BLaER1 (cell line): ENCODE data around the gene SLFN12.

Source experiments
- H3K27ac ChIP-seq: shearing (Covaris generic); formaldehyde crosslinking; 2 replicates; pipeline ENCODE4 v1.8.1; 2022
- H3K27me3 ChIP-seq: shearing (Covaris generic); formaldehyde crosslinking; 2 replicates; pipeline ENCODE4 v1.8.1; 2022
- H3K36me3 ChIP-seq: shearing (Covaris generic); formaldehyde crosslinking; 2 replicates; pipeline ENCODE4 v1.8.1; 2022
- H3K4me1 ChIP-seq: shearing (Covaris generic); formaldehyde crosslinking; 2 replicates; pipeline ENCODE4 v1.8.1; 2022
- H3K4me2 ChIP-seq: shearing (Covaris generic); formaldehyde crosslinking; 2 replicates; pipeline ENCODE4 v1.8.1; 2022
- H3K4me3 ChIP-seq: shearing (Covaris generic); formaldehyde crosslinking; 2 replicates; pipeline ENCODE4 v1.8.1; 2022
- H3K9ac ChIP-seq: shearing (Covaris generic); formaldehyde crosslinking; 2 replicates; pipeline ENCODE4 v1.8.1; 2022
- H3K9me3 ChIP-seq: shearing (Covaris generic); formaldehyde crosslinking; 2 replicates; pipeline ENCODE4 v1.8.1; 2022
- H4K20me1 ChIP-seq: shearing (Covaris generic); formaldehyde crosslinking; 2 replicates; pipeline ENCODE4 v1.8.1; 2022
- Cebpa-rat ChIP-seq: shearing (Covaris generic); IDR thresholded peaks from 2 replicates; pipeline ENCODE4 v1.8.1; 2022

Gene SLFN12

DNA sequence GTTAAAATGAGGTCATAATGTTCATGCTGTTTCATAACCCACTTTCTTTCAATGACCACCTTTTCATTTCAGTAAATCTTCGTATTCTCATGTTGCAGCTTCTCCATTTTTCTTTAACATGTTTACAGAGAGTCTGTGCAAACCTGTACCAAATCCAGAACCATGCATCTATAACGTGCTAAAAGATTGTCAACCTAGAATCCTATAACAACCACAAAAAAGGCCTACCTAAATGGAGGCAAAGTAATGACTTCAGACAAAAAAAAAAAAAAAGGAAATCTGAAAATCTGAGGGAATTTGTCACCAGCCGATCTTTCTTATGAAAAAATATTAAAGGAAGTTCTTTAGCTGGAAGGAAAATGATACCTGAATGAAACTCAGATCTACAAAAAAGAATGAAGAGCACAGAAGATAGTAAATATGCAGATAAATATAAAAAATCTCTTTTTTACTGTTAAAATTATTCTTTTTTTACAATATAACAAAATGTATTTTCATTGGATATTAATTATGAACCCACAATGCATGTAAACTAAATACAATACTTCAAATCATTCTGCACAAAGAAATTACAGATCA lies 57.4 kb downstream of the SLFN12 start:
- Histone ChIP-seq H3K9ac (peak overlapping the region; percentile 91), H3K27me3 (no peaks in the 10 kb centered on the region), H3K9me3 (peaks cover 20% of the 10 kb centered on the region), H3K4me2 (peak overlapping the region; percentile 81), H3K27ac (peak overlapping the region; percentile 93), H4K20me1 (0 out of 2 replicates have a peak, but pooled peaks cover 2% of the 10 kb centered on the region), H3K4me1 (peaks cover 31% of the 10 kb centered on the region), H3K36me3 (peaks cover 10% of the 10 kb centered on the region; the same call in 1 of the 2 replicates), H3K4me3 (peak overlapping the region; percentile 83)
- TF ChIP-seq Cebpa-rat, result no peak

DNA sequence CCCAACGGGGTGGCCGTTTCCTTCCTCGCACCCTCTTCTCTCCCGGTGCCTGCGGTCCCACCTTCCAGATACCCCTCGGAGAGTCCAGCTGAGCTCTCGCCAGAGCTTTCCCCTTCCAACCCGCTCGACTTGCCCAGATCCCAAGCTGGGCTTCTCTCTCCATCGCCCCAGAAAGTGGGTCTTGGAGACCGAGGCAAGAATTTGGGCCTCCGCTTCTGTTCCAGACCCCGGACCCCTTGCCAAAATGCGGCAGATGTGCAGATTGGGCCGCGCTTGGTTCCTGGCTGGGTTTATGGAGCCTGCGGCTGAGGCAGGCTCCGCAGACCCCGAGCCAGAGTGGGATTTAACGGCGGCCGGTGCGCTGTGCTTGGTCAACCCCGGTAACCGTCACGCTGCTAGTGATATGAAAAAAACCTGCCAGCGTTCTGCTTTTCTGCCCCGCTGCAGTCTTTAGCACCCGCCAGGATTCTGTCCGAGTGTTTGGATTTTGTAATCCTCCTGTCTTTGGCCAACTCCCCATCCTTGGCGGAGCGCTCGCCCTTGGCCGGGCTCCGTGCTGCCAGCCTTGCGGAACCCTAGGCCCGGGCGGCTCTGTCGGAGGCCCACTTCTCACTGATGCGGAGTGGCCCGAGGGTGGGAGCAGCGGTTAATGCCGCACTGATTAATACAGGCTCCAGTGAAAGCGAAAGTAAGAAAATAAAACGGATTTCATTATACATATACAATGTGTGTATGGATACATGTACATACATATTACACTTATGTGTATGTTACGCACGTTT lies 58.1 kb downstream of the SLFN12 start:
- Histone ChIP-seq H3K27ac (peak overlapping the region; percentile 93), H3K9ac (peak overlapping the region; percentile 91), H3K4me2 (peak overlapping the region; percentile 81), H3K9me3 (peaks cover 22% of the 10 kb centered on the region), H3K27me3 (no peaks in the 10 kb centered on the region), H3K4me1 (peaks cover 37% of the 10 kb centered on the region), H3K4me3 (peak overlapping the region; percentile 83), H4K20me1 (peaks cover 9% of the 10 kb centered on the region), H3K36me3 (peaks cover 17% of the 10 kb centered on the region)
- no peak for TF ChIP-seq Cebpa-rat

DNA sequence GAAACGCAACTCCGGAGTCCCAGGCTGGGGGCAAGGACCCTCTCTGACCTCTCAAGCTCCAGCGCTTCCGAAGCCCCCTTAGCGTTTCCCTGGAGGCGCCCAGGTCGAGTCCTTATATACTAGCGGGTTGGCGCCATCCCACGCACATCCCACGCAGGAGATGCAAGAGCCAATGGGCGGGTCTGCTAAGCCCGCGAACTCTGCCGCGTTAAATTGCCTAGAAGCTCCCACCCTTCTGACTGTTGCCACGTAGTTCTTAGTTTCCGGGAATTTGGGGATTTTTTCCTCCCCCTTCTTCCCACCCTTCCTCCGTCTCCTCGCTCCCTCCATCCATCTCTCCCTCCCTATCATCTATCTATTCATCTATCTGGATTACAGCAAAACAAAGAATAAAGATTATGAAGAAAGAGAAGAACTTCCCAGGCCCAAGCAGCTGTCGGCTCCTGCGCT lies 58.7 kb downstream of the SLFN12 start, which contains the start of gene SLFN11:
Gene SLFN11, minus strand, starts transcription at position 88 of the 450 bp plus-strand sequence. CDS start 9,814 bp downstream, outside the sequence.
- Histone ChIP-seq H3K27ac (peak within 1 kb of the TSS; percentile 93), H3K4me1 (peaks cover 43% of the 10 kb centered on the region), H3K4me3 (peak within 1 kb of the TSS; percentile 83), H4K20me1 (peaks cover 15% of the 10 kb centered on the region), H3K9ac (peak within 1 kb of the TSS; percentile 91), H3K9me3 (peaks cover 22% of the 10 kb centered on the region), H3K36me3 (peaks cover 23% of the 10 kb centered on the region), H3K4me2 (peak within 1 kb of the TSS; percentile 81), H3K27me3 (no peaks in the 10 kb centered on the region)
- TF ChIP-seq Cebpa-rat, result no peak

DNA sequence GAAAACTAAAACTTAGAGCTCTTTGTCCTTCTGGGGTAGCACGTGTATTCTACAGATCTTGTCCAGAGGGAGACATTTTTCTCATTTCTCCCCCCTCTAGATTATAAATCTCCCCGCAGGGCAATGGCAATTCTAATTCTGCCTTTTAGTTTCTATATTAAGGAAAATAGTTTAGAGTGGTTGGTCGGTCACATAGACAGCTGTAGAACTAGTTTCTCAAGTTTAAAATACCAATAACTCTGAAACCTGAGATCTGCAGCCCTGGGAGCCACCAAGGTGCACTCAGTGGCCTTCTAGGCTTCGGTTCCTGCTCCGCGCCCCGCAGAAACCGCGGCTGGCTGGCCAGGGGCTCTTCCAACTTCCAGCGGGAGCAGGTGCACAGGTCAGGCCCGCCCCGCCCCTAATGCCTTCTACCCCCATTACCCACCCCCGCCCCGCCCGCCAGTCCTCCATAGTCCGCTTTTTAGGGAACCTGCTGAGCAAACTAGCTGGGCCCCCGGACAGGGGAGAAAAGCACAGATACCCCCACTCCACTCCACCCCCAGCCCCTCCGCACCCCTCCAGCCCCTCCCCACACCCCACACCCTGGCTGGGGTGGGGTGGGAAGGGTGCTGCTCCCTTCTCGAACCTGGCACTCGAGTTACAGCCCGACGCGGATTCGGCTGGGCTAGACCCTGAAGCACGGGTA lies 59.3 kb downstream of the SLFN12 start:
- H3K9ac ChIP-seq, result peak overlapping the region; percentile 91
- H3K9me3 ChIP-seq, result peaks cover 22% of the 10 kb centered on the region
- H3K27me3 ChIP-seq, result no peaks in the 10 kb centered on the region
- peaks cover 28% of the 10 kb centered on the region for H3K36me3 ChIP-seq
- H4K20me1 ChIP-seq, result peaks cover 20% of the 10 kb centered on the region
- H3K27ac ChIP-seq, result peak overlapping the region; percentile 93
- peak overlapping the region; percentile 81 for H3K4me2 ChIP-seq
- H3K4me1 ChIP-seq, result peaks cover 49% of the 10 kb centered on the region
- TF ChIP-seq Cebpa-rat, result no peak
- peak overlapping the region; percentile 83 for H3K4me3 ChIP-seq

DNA sequence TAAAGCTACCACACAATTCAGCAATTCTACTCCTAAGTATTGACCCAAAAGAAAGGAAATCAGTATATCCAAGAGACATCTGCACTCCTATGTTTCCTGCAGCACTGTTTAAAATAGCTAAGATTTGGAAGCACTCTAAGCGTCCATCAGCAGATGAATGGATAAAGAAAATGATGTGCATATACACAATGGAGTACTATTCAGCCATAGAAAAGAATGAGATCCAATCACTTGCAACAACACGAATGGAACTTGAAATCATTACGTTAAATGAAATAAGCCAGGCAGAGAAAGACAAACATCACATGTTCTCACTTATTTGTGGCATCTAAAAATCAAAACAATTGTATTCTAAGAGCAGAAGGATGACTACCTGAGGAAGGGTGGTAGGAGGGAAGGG lies 60.4 kb downstream of the SLFN12 start:
- peaks cover 31% of the 10 kb centered on the region for H4K20me1 ChIP-seq
- peak overlapping the region; percentile 78 for H3K4me2 ChIP-seq
- peaks cover 59% of the 10 kb centered on the region for H3K4me1 ChIP-seq
- H3K9ac ChIP-seq, result 0 out of 2 replicates have a peak overlapping the region, but pooled peaks have one; percentile 91
- peaks cover 22% of the 10 kb centered on the region for H3K9me3 ChIP-seq
- peak overlapping the region; percentile 93 for H3K27ac ChIP-seq
- H3K4me3 ChIP-seq, result peak overlapping the region; percentile 83
- H3K36me3 ChIP-seq, result peaks cover 38% of the 10 kb centered on the region
- TF ChIP-seq Cebpa-rat, result no peak
- no peaks in the 10 kb centered on the region for H3K27me3 ChIP-seq

DNA sequence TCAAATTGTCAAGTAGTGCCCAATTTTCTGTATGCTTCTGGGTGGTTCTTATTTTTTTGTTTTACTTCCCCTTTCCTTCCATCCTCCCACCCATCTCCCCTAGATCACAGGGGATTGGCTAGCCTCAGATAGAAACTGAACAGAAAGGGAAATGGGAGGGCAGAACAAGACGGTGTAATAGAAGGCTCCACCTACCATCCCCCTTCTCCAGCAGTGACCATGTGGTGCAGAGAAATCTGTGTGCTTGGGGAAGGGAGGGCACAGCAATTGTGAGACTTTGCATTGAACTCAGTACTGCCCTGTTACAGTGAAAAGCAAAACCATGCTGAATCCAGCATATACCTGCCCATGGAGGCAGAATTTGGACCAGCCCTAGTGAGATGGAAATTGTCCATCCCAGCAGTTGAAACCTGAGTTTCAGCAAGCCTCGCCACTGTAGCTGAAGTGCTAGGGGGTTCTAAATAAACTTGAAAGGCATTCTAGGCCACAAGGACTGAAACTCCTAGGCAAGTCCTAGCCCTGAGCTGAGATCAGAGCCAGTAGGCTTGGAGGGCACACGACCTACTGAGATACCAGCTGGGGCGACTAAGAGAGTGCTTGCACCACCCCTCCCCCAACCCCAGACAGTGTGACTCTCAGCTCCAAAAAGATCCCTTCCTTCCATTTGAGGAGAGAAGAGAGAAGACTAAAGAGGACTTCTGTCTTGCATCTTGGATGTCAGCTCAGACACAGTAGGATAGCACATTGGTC lies 64.0 kb downstream of the SLFN12 start:
- Histone ChIP-seq H3K4me1 (peaks cover 48% of the 10 kb centered on the region), H4K20me1 (peaks cover 68% of the 10 kb centered on the region), H3K36me3 (peaks cover 70% of the 10 kb centered on the region), H3K9me3 (peaks cover 22% of the 10 kb centered on the region), H3K4me2 (peak overlapping the region; percentile 64), H3K27me3 (no peaks in the 10 kb centered on the region), H3K27ac (peak overlapping the region; percentile 24; the same call in 1 of the 2 replicates), H3K4me3 (no peak overlapping the region; the same call in 1 of the 2 replicates), H3K9ac (no peak overlapping the region)
- TF ChIP-seq Cebpa-rat, result no peak

DNA sequence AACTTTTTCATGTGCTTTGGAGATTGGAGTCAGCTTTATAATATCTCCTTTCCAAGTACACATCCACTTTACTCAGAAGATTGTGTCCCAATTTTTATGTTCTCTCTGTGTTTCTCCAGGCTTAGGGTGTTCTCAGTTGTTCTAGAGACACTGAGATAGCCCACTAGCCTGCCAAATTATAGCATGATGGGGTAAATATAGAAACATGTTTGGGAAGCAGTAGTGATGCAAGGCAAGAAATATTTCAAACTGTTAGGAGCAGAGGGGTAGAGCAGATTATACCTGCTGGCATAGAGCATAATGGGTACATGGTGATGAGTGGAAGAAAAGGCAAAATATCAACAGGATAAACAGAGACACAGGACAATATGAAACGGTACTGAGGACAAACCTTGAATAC lies 71.3 kb downstream of the SLFN12 start:
- no peak overlapping the region; the same call in 1 of the 2 replicates for H3K4me2 ChIP-seq
- TF ChIP-seq Cebpa-rat, result no peak
- no peak overlapping the region for H3K27ac ChIP-seq
- no peak overlapping the region for H3K4me3 ChIP-seq
- H3K9ac ChIP-seq, result no peak overlapping the region
- H3K36me3 ChIP-seq, result peaks cover 87% of the 10 kb centered on the region
- no peaks in the 10 kb centered on the region for H3K27me3 ChIP-seq
- H3K9me3 ChIP-seq, result no peaks in the 10 kb centered on the region
- peaks cover 91% of the 10 kb centered on the region for H4K20me1 ChIP-seq
- peaks cover 27% of the 10 kb centered on the region; the same call in 1 of the 2 replicates for H3K4me1 ChIP-seq
